ENCODE measurements around the gene ZNF408.

DNA sequence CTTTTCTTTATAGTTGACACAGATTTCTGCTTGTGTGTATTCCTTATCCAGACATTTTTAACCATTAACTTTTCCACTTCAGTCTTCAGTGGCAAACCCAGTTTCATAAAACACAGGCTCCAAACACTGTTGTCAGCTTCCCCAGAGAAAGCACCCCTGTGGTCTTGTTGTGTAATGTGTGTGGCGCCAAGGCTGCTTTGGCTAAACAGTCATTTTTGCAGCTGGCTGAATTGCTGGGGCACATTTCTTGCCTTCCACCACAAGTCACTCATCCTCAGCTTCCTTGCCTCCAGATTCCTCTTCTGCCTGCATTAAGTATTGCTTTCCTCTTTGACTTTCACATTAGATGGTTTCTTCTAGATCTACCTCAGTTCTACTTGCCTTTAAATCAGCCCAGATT lies 40.9 kb upstream of the ZNF408 start:
- TF ChIP-seq, protein P1, sequence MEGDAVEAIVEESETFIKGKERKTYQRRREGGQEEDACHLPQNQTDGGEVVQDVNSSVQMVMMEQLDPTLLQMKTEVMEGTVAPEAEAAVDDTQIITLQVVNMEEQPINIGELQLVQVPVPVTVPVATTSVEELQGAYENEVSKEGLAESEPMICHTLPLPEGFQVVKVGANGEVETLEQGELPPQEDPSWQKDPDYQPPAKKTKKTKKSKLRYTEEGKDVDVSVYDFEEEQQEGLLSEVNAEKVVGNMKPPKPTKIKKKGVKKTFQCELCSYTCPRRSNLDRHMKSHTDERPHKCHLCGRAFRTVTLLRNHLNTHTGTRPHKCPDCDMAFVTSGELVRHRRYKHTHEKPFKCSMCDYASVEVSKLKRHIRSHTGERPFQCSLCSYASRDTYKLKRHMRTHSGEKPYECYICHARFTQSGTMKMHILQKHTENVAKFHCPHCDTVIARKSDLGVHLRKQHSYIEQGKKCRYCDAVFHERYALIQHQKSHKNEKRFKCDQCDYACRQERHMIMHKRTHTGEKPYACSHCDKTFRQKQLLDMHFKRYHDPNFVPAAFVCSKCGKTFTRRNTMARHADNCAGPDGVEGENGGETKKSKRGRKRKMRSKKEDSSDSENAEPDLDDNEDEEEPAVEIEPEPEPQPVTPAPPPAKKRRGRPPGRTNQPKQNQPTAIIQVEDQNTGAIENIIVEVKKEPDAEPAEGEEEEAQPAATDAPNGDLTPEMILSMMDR (conservative IDR thresholded peaks at IDR 0.05; ENCODE audit: low read depth in 2 of 2): no peak
- TF ChIP-seq POLR2AphosphoS5 (IDR thresholded peaks at IDR 0.05; ENCODE audit: low read depth) (no peak), EZH2 (IDR thresholded peaks at IDR 0.05; ENCODE audit: low read depth, unreplicated experiment) (no peak), CREB1 (CRISPR knock-in tag; IDR thresholded peaks at IDR 0.05; ENCODE audit: low read depth) (no peak), ZNF331 (CRISPR knock-in tag; IDR thresholded peaks at IDR 0.05; ENCODE audit: low read depth) (no peak), STAT1 (IDR thresholded peaks at IDR 0.05; ENCODE audit: unreplicated experiment) (no peak), ZNF114 (CRISPR knock-in tag; IDR thresholded peaks at IDR 0.05) (no peak), EZH2phosphoT487 (IDR thresholded peaks at IDR 0.05; ENCODE audit: unreplicated experiment) (no peak)
- TF ChIP-seq, protein P2, sequence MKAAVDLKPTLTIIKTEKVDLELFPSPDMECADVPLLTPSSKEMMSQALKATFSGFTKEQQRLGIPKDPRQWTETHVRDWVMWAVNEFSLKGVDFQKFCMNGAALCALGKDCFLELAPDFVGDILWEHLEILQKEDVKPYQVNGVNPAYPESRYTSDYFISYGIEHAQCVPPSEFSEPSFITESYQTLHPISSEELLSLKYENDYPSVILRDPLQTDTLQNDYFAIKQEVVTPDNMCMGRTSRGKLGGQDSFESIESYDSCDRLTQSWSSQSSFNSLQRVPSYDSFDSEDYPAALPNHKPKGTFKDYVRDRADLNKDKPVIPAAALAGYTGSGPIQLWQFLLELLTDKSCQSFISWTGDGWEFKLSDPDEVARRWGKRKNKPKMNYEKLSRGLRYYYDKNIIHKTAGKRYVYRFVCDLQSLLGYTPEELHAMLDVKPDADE (IDR thresholded peaks at IDR 0.05): no peak

All from GM23338 (cell line).